GM18508 (cell line): ENCODE data around the gene PPP2R3A.

Experiments used
- ATAC-seq: cut with Tn5 transposase; IDR thresholded peaks from one replicate; pipeline ENCODE4 v1.9.1; 2021; ENCODE audit warnings: moderate number of reproducible peaks; ENCODE audit not compliant: insufficient read depth, unreplicated experiment

Gene PPP2R3A

GRCh38 chr3:135970506-135971116 lies 5.1 kb downstream of the PPP2R3A start:
- ATAC-seq, result no peak

- ATAC-seq, result no peak
These were observed 8.3 kb downstream of the PPP2R3A start for GRCh38 chr3:135973841-135974240.

GRCh38 chr3:135975053-135975452 lies 9.5 kb downstream of the PPP2R3A start:
- no peak for ATAC-seq

- no peak for ATAC-seq
These were observed 10.0 kb downstream of the PPP2R3A start for GRCh38 chr3:135975536-135975935.

- ATAC-seq, result no peak
These were observed 14.8 kb downstream of the PPP2R3A start for GRCh38 chr3:135980343-135980742.

GRCh38 chr3:135981701-135982403 lies 16.3 kb downstream of the PPP2R3A start:
- ATAC-seq, result no peak

- no peak for ATAC-seq
These were observed 16.9 kb downstream of the PPP2R3A start for GRCh38 chr3:135982404-135982761.

GRCh38 chr3:135982922-135983581 lies 17.5 kb downstream of the PPP2R3A start:
- ATAC-seq, result no peak

- no peak for ATAC-seq
These were observed 22.1 kb downstream of the PPP2R3A start for GRCh38 chr3:135987661-135988060.

- no peak for ATAC-seq
These were observed 23.7 kb downstream of the PPP2R3A start for GRCh38 chr3:135989242-135989641.

GRCh38 chr3:135990903-135991302 lies 25.4 kb downstream of the PPP2R3A start:
- ATAC-seq, result no peak

GRCh38 chr3:135991621-135992020 lies 26.1 kb downstream of the PPP2R3A start:
- ATAC-seq, result no peak

GRCh38 chr3:135992072-135992471 lies 26.5 kb downstream of the PPP2R3A start:
- no peak for ATAC-seq

- ATAC-seq, result no peak
These were observed 29.3 kb downstream of the PPP2R3A start for GRCh38 chr3:135994708-135995337.

- no peak for ATAC-seq
These were observed 30.2 kb downstream of the PPP2R3A start for GRCh38 chr3:135995766-135996165.

- no peak for ATAC-seq
These were observed 32.2 kb downstream of the PPP2R3A start for GRCh38 chr3:135997554-135998320.

GRCh38 chr3:136008221-136008620 lies 42.7 kb downstream of the PPP2R3A start:
- no peak for ATAC-seq

- no peak for ATAC-seq
These were observed 43.4 kb downstream of the PPP2R3A start for GRCh38 chr3:136008732-136009470.

- no peak for ATAC-seq
These were observed 53.3 kb downstream of the PPP2R3A start for GRCh38 chr3:136018876-136019275.

GRCh38 chr3:136021803-136022202 lies 56.3 kb downstream of the PPP2R3A start:
- ATAC-seq, result no peak
